MM.1S (cell line): ENCODE measurements around the gene PIK3R5.

ENCODE experiments used
- EZH2 ChIP-seq: fragments of 300-600 bp; sonication (generic); optimal IDR thresholded peaks from 2 replicates; pipeline ENCODE3; 2017; ENCODE audit warnings: low read depth, mild to moderate bottlenecking, antibody characterized with exemption, low read length, mixed read lengths
- TF ChIP-seq, protein P1 (sequence below): fragments of 300-600 bp; sonication (generic); IDR thresholded peaks from 2 replicates; pipeline ENCODE4 v1.5.1; 2016; ENCODE audit warnings: antibody characterized with exemption, low read length, mixed read lengths

DNA sequence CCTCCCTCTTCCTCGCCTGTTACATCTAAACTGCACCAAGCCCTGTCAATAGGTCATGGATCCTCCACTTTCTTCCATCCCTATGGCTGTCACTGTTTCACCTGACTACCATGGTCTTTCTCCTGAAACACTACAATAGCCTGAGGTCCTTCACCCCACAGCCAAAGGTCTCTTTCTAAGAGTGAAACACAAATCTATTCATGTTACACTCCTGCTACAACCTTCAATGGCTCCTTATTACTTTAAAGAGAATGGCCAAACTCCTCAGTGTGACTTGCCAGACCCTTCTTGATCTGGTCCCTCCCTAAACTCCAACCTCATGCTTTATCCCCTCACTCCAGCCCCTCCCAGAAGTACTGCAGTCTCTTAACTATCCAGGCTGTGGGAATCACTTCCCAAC lies 97.4 kb downstream of the PIK3R5 start:
- TF ChIP-seq, protein P1, sequence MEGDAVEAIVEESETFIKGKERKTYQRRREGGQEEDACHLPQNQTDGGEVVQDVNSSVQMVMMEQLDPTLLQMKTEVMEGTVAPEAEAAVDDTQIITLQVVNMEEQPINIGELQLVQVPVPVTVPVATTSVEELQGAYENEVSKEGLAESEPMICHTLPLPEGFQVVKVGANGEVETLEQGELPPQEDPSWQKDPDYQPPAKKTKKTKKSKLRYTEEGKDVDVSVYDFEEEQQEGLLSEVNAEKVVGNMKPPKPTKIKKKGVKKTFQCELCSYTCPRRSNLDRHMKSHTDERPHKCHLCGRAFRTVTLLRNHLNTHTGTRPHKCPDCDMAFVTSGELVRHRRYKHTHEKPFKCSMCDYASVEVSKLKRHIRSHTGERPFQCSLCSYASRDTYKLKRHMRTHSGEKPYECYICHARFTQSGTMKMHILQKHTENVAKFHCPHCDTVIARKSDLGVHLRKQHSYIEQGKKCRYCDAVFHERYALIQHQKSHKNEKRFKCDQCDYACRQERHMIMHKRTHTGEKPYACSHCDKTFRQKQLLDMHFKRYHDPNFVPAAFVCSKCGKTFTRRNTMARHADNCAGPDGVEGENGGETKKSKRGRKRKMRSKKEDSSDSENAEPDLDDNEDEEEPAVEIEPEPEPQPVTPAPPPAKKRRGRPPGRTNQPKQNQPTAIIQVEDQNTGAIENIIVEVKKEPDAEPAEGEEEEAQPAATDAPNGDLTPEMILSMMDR = no peak
- no peak for TF ChIP-seq EZH2
